Stimulated activated CD4-positive, alpha-beta T cell treated with anti-CD3 and anti-CD28 coated beads, Interleukin-4, amount 100 ng/mL, for 24 hours (primary cell): ENCODE data around the gene PRDM4.
"Not testable (repeated sequence)": the region's sequence is repeated elsewhere in the genome, so short reads cannot be mapped to it uniquely, and the experiment has no call there.

ENCODE experiments used
- DNase-seq: peaks from one replicate; pipeline ENCODE4 v3.0.0-alpha.2; 2020

The PRDM4 gene

GRCh38 chr12:107774349-107775029 lies 13.6 kb upstream of the PRDM4 start, which contains the start of gene ASCL4:
Gene ASCL4, plus strand, starts transcription at chr12:107774704. Its CDS starts 515 bp downstream, at chr12:107775219.
- no peak for DNase-seq

- DNase-seq: no peak
These were observed 6.5 kb upstream of the PRDM4 start for GRCh38 chr12:107767466-107767865.

- no peak for DNase-seq
These were observed 4.4 kb upstream of the PRDM4 start for GRCh38 chr12:107765316-107765715.

DNA sequence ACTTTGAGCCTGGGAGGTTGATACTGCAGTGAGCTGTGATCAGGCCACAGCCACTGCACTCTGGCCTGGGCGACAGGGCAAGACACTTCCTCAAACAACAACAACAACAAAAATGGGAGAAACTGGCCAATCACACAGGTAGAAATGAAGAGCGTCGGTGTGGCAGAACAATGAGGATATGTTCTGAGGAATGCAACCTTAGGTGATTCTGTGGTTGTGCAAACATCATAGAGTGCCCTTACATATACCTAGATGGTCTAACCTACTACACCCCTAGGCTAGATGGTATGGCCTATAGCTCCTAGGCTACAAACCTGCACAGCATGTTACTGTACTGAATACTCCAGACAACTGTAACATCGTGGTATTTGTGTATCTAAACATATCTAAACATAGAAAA lies 3.7 kb upstream of the PRDM4 start:
- DNase-seq: no peak

GRCh38 chr12:107762874-107763273 lies 1.9 kb upstream of the PRDM4 start:
- DNase-seq: no peak

- DNase-seq: peak; percentile 11
These were observed 566 bp upstream of the PRDM4 start for GRCh38 chr12:107761502-107761904.

- DNase-seq: peak; percentile 38
These were observed 629 bp downstream of the PRDM4 start for GRCh38 chr12:107760207-107760808.

DNA sequence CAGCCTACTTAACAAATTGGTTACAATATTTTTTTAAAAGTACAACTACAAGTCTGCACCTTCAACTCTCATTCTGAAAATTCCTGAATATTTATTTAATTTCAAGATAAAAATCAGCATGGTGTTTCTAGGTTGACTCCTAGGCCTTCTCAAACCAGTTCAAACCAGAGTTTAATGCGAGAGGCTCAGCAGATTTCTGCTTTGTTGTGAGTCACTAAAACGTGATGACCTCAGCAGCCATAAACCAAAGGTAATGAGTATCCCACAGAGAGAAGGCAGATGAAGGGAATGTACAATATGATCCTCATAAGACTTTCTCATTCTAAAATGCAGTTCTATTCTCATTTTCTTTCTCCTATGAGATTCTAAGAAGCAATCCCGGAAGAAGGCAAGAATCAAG lies 1.5 kb downstream of the PRDM4 start:
- DNase-seq: peak; percentile 54

GRCh38 chr12:107749083-107749482 lies 11.9 kb downstream of the PRDM4 start:
- DNase-seq: no peak

- no peak for DNase-seq
These were observed 12.5 kb downstream of the PRDM4 start for GRCh38 chr12:107748472-107748871.

DNA sequence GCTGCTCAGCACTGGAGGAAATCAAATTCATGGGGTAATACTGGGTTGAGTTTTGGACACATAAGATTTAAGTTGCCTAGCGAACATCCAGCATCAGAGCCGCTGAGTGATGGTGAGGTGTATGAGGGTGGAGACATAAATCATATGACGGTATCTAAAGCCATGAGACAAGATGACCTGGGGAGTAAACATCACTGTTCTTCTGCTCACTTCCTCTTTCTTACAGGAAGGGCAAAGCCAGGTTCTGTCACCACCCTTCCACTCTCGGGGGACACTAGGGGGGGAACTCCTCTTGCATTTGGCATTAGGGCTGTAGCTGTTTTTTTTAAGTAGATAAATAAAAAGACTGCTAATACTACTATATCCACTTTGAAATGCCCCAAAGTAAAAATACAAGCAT lies 24.0 kb downstream of the PRDM4 start:
- no peak for DNase-seq

DNA sequence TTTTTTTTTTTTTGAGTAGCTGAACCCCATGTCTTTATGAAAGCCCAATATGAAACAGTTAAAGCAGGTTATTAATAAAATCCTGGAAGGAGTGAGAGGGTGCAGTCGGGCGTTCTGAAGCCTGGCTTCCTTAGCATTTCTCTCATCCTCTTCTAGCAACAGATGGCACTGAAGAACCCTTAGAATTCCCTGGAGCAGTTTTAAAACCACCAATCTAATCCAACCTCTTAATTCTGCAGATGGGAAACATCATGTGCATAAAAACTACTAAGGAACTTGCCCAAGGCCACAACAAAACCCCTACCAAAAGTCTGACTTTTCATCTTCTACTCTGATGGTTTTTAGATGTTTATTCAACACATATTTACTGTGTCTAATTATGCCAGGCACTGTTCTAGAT lies 25.2 kb downstream of the PRDM4 start:
- DNase-seq: no peak

DNA sequence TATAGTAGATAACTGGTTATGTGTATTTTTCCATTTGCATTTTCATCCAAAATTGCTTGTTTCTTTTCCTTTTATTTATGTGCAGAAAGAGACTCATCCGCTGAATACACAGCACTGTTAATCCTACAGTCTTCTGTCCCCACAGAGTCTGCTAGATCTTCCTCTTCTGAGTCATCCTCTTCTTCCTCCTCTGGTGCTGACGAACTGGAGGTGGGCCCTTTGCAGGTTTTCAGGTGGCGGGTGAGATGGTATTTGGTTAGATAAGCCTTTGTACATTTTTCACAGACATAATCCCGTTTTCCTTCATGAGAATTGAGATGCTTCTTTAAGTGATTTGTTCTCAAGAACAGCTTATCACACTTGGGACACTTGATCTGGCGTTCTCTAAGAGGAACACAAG lies 26.8 kb downstream of the PRDM4 start:
- no peak for DNase-seq

- DNase-seq: no peak
These were observed 28.6 kb downstream of the PRDM4 start for GRCh38 chr12:107732365-107732764.

GRCh38 chr12:107731366-107731765 lies 29.6 kb downstream of the PRDM4 start:
- no peak for DNase-seq

DNA sequence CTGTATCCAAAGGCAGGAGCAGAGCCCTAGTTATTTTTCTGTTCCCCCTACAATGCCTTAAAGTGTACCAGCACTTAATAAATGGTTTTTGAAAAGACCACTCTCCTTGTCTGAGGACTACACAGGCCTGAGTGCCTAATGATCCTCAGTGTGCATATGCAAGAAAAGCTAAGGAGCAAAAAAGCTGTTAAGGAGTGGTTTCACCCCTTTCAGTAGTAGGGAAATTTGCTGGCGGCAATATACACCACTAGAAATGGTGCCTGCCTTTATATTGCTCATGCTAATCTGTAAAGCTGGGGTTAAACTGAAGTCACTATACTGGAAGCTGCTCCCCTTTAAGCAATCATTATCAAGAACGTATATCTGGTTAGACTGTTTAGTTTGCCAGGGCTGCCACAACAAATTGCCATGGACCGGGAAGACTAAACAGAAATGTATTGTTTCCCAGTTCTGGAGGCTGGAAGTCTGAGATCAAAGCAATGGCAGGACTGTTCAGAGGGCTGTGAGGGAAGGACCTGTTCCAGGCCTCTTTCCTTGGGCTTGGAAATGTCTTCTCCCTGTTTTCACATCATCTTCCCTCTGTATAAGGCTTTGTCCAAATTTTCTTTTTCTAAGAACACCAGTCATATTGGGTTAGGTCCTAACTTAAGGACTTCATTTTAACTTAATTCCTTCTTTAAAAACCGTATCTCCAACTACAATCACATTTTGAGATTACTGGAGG lies 30.2 kb downstream of the PRDM4 start:
- no peak for DNase-seq

GRCh38 chr12:107727742-107728141 lies 33.2 kb downstream of the PRDM4 start:
- DNase-seq: not testable (repeated sequence)

DNA sequence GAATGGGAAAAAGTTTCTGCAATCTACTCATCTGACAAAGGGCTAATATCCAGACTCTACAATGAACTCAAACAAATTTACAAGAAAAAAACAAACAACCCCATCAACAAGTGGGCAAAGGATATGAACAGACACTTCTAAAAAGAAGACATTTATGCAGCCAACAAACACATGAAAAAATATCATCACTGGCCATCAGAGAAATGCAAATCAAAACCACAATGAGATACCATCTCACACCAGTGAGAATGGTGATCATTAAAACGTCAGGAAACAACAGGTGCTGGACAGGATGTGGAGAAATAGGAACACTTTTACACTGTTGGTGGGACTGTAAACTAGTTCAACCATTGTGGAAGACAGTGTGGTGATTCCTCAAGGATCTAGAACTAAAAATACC lies 33.6 kb downstream of the PRDM4 start:
- not testable (repeated sequence) for DNase-seq

DNA sequence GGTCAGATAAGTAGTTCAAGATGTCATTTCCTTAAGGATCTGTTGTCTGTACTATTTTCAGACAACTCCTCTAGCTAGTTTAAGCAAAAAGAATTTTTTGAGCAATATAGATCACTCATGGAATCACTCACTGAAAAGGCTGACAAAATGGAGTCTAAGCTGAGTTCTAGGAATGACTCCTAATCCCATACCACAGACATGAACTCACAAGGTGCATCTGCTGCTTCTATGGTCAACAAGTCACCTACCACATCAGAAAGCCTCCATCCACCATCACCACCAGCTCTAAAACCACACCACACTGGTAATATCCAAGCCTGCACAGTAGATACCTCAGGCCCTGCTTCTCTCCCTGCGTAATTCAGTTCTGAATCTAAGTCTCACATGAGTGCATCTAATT lies 42.3 kb downstream of the PRDM4 start:
- DNase-seq: no peak

- DNase-seq: no peak
These were observed 45.2 kb downstream of the PRDM4 start for GRCh38 chr12:107715780-107716179.

DNA sequence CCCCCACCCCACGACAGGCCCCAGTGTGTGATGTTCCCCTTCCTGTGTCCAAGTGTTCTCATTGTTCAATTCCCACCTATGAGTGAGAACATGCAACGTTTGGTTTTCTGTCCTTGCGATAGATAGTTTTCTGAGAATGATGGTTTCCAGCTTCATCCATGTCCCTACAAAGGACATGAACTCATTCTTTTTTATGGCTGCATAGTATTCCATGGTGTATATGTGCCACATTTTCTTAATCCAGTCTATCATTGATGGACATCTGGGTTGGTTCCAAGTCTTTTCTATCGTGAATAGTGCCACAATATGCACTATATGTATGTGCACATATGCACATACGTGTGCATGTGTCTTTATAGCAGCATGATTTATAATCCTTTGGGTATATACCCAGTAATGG lies 55.4 kb downstream of the PRDM4 start:
- not testable (repeated sequence) for DNase-seq

GRCh38 chr12:107704041-107704440 lies 56.9 kb downstream of the PRDM4 start:
- DNase-seq: no peak

- no peak for DNase-seq
These were observed 58.8 kb downstream of the PRDM4 start for GRCh38 chr12:107702106-107702505.

DNA sequence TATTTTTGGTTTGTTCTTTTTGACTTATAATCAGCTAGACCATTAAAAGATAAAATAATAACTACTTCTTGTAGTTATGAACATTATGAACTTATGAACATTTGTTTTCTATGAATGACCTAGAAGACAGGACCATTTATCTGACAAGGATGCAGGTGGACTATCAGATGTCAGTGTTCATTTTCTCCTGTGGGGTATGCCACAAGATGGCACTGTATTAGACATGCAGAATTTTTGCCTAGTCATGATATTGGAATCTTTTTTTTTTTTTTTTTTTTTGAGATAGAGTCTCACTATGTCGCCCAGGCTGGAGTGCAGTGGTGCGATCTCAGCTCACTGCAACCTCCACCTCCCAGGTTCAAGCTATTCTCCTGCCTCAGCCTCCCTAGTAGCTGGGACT lies 65.2 kb downstream of the PRDM4 start:
- DNase-seq: not testable (repeated sequence)
